CD14-positive monocyte (primary cell): ENCODE data around the gene CYP27A1. TPM values are rescaled to one million over a fixed set of nuclear protein-coding genes. Genes with fewer than 3 reads are reported as not detected.

Experiments
- DNase-seq, 3 donors: peaks; one replicate each; pipeline ENCODE4 v3.0.0-alpha.2; 2011 to 2022
- H2AFZ ChIP-seq: 2 replicates; pipeline ENCODE4 v1.6.0; 2012; ENCODE audit warnings: mild to moderate bottlenecking, low read depth, low read length, inconsistent platforms; ENCODE audit not compliant: insufficient read depth, poor library complexity, severe bottlenecking
- H3K27ac ChIP-seq, 2 donors: 1 replicate in 1 of 2; 2 replicates in 1 of 2; pipeline ENCODE4 v1.5.1; 2012 to 2013; ENCODE audit warnings: low read length in 2 of 2, control low read depth in 1 of 2, inconsistent platforms in 1 of 2, low read depth in 1 of 2, mild to moderate bottlenecking in 1 of 2
- H3K27me3 ChIP-seq, 2 donors: one replicate each; pipeline versions ENCODE4 v1.6.0 to v1.6.1; 2011 to 2013; ENCODE audit warnings: low read length in 2 of 2; ENCODE audit not compliant: control insufficient read depth in 2 of 2, insufficient read depth in 2 of 2
- H3K36me3 ChIP-seq, 2 donors: replicated peaks in 1 of 2; 1 replicate in 1 of 2; 2 replicates in 1 of 2; pipeline versions ENCODE4 v1.5.1 to v1.6.1; 2012 to 2013; ENCODE audit warnings: low read length in 2 of 2, control low read depth in 1 of 2, inconsistent platforms in 1 of 2, mild to moderate bottlenecking in 1 of 2; ENCODE audit not compliant: insufficient read depth in 2 of 2, control insufficient read depth in 1 of 2
- H3K4me1 ChIP-seq, 2 donors: 1 replicate in 1 of 2; 2 replicates in 1 of 2; pipeline versions ENCODE4 v1.5.1 to v1.6.1; 2012 to 2013; ENCODE audit warnings: low read length in 2 of 2, control low read depth in 1 of 2, inconsistent platforms in 1 of 2, mild to moderate bottlenecking in 1 of 2, moderate library complexity in 1 of 2; ENCODE audit not compliant: insufficient read depth in 2 of 2, control insufficient read depth in 1 of 2
- H3K4me2 ChIP-seq: replicated peaks from 2 replicates; pipeline ENCODE3; 2012; ENCODE audit warnings: low read length, moderate library complexity, mild to moderate bottlenecking; ENCODE audit not compliant: poor library complexity, severe bottlenecking; ENCODE audit errors: extremely low read depth
- H3K4me3 ChIP-seq, 3 experiments: fragments of 200-600 bp in 1 of 3; sonication (generic) in 1 of 3; replicated peaks in 1 of 3; 1 replicate in 2 of 3; 2 replicates in 1 of 3; pipeline ENCODE4 v1.5.1; 2011 to 2013; ENCODE audit warnings: low read length in 3 of 3, mild to moderate bottlenecking in 3 of 3, control low read depth in 2 of 3, low read depth in 2 of 3, inconsistent platforms in 1 of 3, moderate library complexity in 1 of 3
- H3K79me2 ChIP-seq: 2 replicates; pipeline ENCODE4 v1.6.0; 2012; ENCODE audit warnings: mild to moderate bottlenecking, control low read depth, inconsistent platforms, low read length, moderate library complexity; ENCODE audit not compliant: insufficient read depth
- H3K9ac ChIP-seq: 2 replicates; pipeline ENCODE4 v1.6.0; 2017; ENCODE audit warnings: low read length, mild to moderate bottlenecking; ENCODE audit not compliant: insufficient read depth, poor library complexity, severe bottlenecking
- H3K9me3 ChIP-seq, 2 donors: replicated peaks in 1 of 2; 1 replicate in 1 of 2; 2 replicates in 1 of 2; pipeline versions ENCODE4 v1.5.1 to v1.6.1; 2012 to 2013; ENCODE audit warnings: low read length in 2 of 2, control low read depth in 1 of 2; ENCODE audit not compliant: control insufficient read depth in 1 of 2, insufficient read depth in 1 of 2
- H4K20me1 ChIP-seq: 2 replicates; pipeline ENCODE4 v1.6.0; 2012; ENCODE audit warnings: mild to moderate bottlenecking, low read length, control low read depth, moderate library complexity; ENCODE audit not compliant: insufficient read depth
- H3K27ac Mint-ChIP-seq, 7 donors: one replicate each; pipeline ENCODE4 v1.8.0; 2020; ENCODE audit warnings: mild to moderate bottlenecking in 7 of 7, mixed read lengths in 7 of 7, moderate library complexity in 6 of 7, inconsistent platforms in 2 of 7
- H3K27me3 Mint-ChIP-seq, 3 donors: one replicate each; pipeline ENCODE4 v1.8.0; 2021 to 2022; ENCODE audit warnings: low read depth in 3 of 3, mild to moderate bottlenecking in 3 of 3, mixed read lengths in 3 of 3, moderate library complexity in 3 of 3, inconsistent platforms in 1 of 3
- H3K36me3 Mint-ChIP-seq, 2 donors: one replicate each; pipeline ENCODE4 v1.8.0; 2020; ENCODE audit warnings: mixed read lengths in 2 of 2, inconsistent platforms in 1 of 2, mild to moderate bottlenecking in 1 of 2
- H3K4me1 Mint-ChIP-seq: one replicate; pipeline ENCODE4 v1.8.0; 2020; ENCODE audit warnings: mild to moderate bottlenecking, mixed read lengths
- H3K4me3 Mint-ChIP-seq, 2 donors: one replicate each; pipeline ENCODE4 v1.8.0; 2020; ENCODE audit warnings: mild to moderate bottlenecking in 2 of 2, mixed read lengths in 2 of 2, moderate library complexity in 1 of 2
- H3K9me3 Mint-ChIP-seq, 7 donors: one replicate each; pipeline ENCODE4 v1.8.0; 2020 to 2022; ENCODE audit warnings: mixed read lengths in 7 of 7, mild to moderate bottlenecking in 6 of 7, moderate library complexity in 6 of 7, inconsistent platforms in 2 of 7
- CTCF ChIP-seq: fragments of 200-600 bp; IDR thresholded peaks from one replicate; pipeline ENCODE4 v1.8.0; 2022; ENCODE audit warnings: antibody characterized with exemption, mild to moderate bottlenecking
- WGBS: methylation state at CpG from one replicate; pipeline ENCODE4 v1.1.5; 2013; ENCODE audit warnings: missing lambda C conversion rate; ENCODE audit not compliant: insufficient coverage; 5-methylcytosine and 5-hydroxymethylcytosine counted together
- intact Hi-C, 2 donors: fragments of 100-400 bp; cut with micrococcal nuclease; formaldehyde crosslinking; loops; one replicate each; pipeline versions ENCODE4 v1.15.0 to v1.15.1; 2023
- polyA plus RNA-seq, 3 donors: library from polyadenylated mRNA; depleted of rRNA in 1 of 3; unstranded in 2 of 3; stranded (reverse) in 1 of 3; fragments of 300-500 nt in 2 of 3; fragments of >200 nt in 1 of 3; fragmentation: Illumina TruSeq in 2 of 3; gene quantifications; 1 replicate in 2 of 3; 2 replicates in 1 of 3; pipeline ENCODE4 v1.2.3, GENCODE V29; 2012 to 2021

CYP27A1 gene
- polyA plus RNA-seq, 3 donors, result 151 to 218 (median 214) TPM

GRCh38 chr2:218812096-218812815, 30.3 kb downstream of the CYP27A1 start:
- WGBS, result 93% methylated on average over 16 of the region's 21 CpGs
- peaks cover 0 to 3% of the 10 kb centered on the region in 2 donors for H3K27me3 ChIP-seq
- no peaks in the 10 kb centered on the region for H3K9me3 ChIP-seq
- H3K4me3 ChIP-seq, result no peak overlapping the region
- no peak overlapping the region for H3K4me3 Mint-ChIP-seq
- H3K27me3 Mint-ChIP-seq, result peaks cover 15 to 32% (median 17%) of the 10 kb centered on the region in 3 donors
- H3K9me3 Mint-ChIP-seq, result peaks cover 0 to 8% (median 2%) of the 10 kb centered on the region in 7 donors
- H3K27ac ChIP-seq, result no peak overlapping the region
- peaks cover 21% of the 10 kb centered on the region for H3K4me1 Mint-ChIP-seq
- no peak for DNase-seq
- peaks cover 13 to 21% of the 10 kb centered on the region in 2 donors for H3K4me1 ChIP-seq
- no peak overlapping the region for H3K4me2 ChIP-seq
- peaks cover 68% of the 10 kb centered on the region in 2 donors for H3K36me3 Mint-ChIP-seq
- no peak overlapping the region for H3K9ac ChIP-seq
- H3K36me3 ChIP-seq, result peaks cover 17 to 65% of the 10 kb centered on the region in 2 donors
- TF ChIP-seq CTCF, result no peak
- H4K20me1 ChIP-seq, result peaks cover 27% of the 10 kb centered on the region
- no peaks in the 10 kb centered on the region for H3K79me2 ChIP-seq
- no peak overlapping the region for H2AFZ ChIP-seq
- H3K27ac Mint-ChIP-seq, result peak overlapping the region in 3 of 7 donors; percentile 28 to 61 (median 37)
- intact Hi-C loops, result no loop called here

GRCh38 chr2:218812861-218813260, 30.9 kb downstream of the CYP27A1 start:
- DNase-seq, result no peak
- Histone ChIP-seq H3K27ac (no peak overlapping the region), H3K4me2 (no peak overlapping the region), H3K27me3 (peaks cover 0 to 3% of the 10 kb centered on the region in 2 donors), H3K4me1 (peaks cover 13 to 21% of the 10 kb centered on the region in 2 donors), H4K20me1 (peaks cover 27% of the 10 kb centered on the region), H3K4me3 (no peak overlapping the region), H3K36me3 (peaks cover 17 to 68% of the 10 kb centered on the region in 2 donors), H3K79me2 (no peaks in the 10 kb centered on the region), H3K9ac (no peak overlapping the region), H3K9me3 (no peaks in the 10 kb centered on the region), H2AFZ (no peak overlapping the region)
- Mint-ChIP-seq H3K9me3 (peaks cover 0 to 8% (median 2%) of the 10 kb centered on the region in 7 donors), H3K27ac (no peak overlapping the region), H3K4me1 (peaks cover 26% of the 10 kb centered on the region), H3K4me3 (no peak overlapping the region), H3K27me3 (peaks cover 15 to 32% (median 17%) of the 10 kb centered on the region in 3 donors), H3K36me3 (peaks cover 74% of the 10 kb centered on the region in 2 donors)
- no peak for TF ChIP-seq CTCF
- intact Hi-C loops, result no loop called here
- WGBS, result 94% methylated on average over 2 of the region's 5 CpGs
